ENCODE data around the gene SH2D3A. TPM values are rescaled to one million over a fixed set of nuclear protein-coding genes. Genes with fewer than 3 reads are reported as not detected.

SH2D3A gene
- total RNA-seq, 2 donors from 2014 or later = 34.2 to 44.3 TPM

DNA sequence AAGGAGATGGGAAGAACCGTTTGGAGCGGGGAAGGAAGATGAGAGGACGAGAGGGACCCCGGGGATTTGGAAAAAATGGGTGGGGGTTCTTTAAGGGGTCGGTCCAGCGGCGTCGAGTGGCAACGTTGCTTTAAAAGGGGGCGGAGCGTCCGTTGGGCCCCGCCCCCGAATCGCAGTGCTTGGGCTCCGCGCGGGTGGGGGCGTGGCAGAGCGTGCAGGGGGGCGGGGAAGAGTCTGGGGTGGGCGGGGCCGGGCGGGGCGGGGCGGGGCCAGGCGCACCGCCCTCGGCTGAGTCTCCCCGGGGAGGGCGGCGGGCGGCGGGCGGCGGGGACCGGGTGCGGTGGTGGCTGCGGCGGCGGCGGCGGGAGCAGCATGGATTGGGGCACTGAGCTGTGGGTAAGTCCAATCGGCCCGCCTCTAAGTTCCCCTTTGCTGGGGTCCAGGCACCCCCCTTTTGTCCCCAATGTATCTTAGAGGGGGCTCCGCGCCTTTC lies 27.8 kb downstream of the SH2D3A start, which contains the start of gene TRIP10:
Gene TRIP10 (plus strand): TSS at position 291 of the 493 bp plus-strand sequence. CDS start 82 bp downstream, at position 373.
- H3K9me3 ChIP-seq = no peaks in the 10 kb centered on the region
- no peaks in the 10 kb centered on the region for H3K36me3 ChIP-seq
- peak within 1 kb of the TSS; percentile 91 for H3K27ac ChIP-seq
- DNase-seq = peak; percentile 89
- H3K9ac ChIP-seq (ENCODE audit: low read depth in 2 of 2, low read length in 2 of 2) = peak within 1 kb of the TSS; percentile 94 to 100
- no peaks in the 10 kb centered on the region for H3K27me3 ChIP-seq
- no peak for TF ChIP-seq CTCF (IDR thresholded peaks at IDR 0.05)
- H3K4me3 ChIP-seq = peak within 1 kb of the TSS; percentile 80
- intact Hi-C loops (cut with DNase I) = no loop called here
- H3K4me1 ChIP-seq = peaks cover 10% of the 10 kb centered on the region

DNA sequence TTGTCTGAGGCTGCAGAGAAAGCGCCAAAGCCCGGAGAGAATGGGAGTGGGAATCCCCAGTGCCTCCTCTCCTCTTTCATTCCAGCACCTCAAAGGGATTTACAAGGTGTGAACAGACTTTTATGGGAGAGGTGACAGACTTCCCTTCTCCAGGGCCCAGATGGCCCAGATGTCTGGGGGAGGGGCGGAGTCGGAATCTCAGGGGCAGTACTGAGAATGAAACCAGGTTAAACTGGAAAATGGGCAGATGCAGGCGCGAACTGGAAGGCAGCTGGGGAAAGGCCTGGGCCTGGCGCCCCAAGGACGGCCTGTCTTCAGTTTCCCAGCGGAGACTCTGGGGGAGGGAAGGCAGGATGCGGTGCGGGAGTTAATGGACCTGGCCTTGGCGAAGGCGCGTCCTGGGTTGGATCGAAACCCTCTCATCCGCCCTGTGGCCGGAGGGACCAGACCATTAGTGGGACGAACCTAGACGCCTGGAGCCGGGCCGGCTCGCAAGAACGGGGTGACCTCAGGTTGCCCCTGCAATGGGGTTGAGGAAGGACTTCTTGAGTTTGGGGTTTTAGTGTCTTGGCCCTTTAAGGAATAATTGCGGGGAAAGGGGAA lies 28.3 kb downstream of the SH2D3A start:
- H3K4me3 ChIP-seq = peak overlapping the region; percentile 38
- intact Hi-C loops (cut with DNase I) = no loop called here
- H3K27ac ChIP-seq = peak overlapping the region; percentile 91
- H3K9me3 ChIP-seq = no peaks in the 10 kb centered on the region
- DNase-seq = peak; percentile 88
- no peaks in the 10 kb centered on the region for H3K36me3 ChIP-seq
- no peak for TF ChIP-seq CTCF (IDR thresholded peaks at IDR 0.05)
- H3K27me3 ChIP-seq = no peaks in the 10 kb centered on the region
- H3K9ac ChIP-seq (ENCODE audit: low read depth in 2 of 2, low read length in 2 of 2) = peak overlapping the region; percentile 52 to 95
- H3K4me1 ChIP-seq = peaks cover 10% of the 10 kb centered on the region

GRCh38 chr19:6737873-6738786 lies 29.1 kb downstream of the SH2D3A start:
- peak; percentile 60 for TF ChIP-seq CTCF (IDR thresholded peaks at IDR 0.05)
- Histone ChIP-seq H3K27ac (peak overlapping the region; percentile 91), H3K27me3 (no peaks in the 10 kb centered on the region), H3K9ac (ENCODE audit: low read depth in 2 of 2, low read length in 2 of 2) (peak overlapping the region; percentile 52 to 95), H3K36me3 (no peaks in the 10 kb centered on the region), H3K4me3 (no peak overlapping the region), H3K9me3 (no peaks in the 10 kb centered on the region), H3K4me1 (peaks cover 10% of the 10 kb centered on the region)
- DNase-seq = peak; percentile 98
- intact Hi-C loops (cut with DNase I) = no loop called here

GRCh38 chr19:6737284-6737872 lies 29.9 kb downstream of the SH2D3A start, which contains the start of gene GPR108:
Gene GPR108 (minus strand): TSS chr19:6737580. CDS start chr19:6737576, 4 bp downstream.
- Histone ChIP-seq H3K27me3 (no peaks in the 10 kb centered on the region), H3K4me3 (peak within 1 kb of the TSS; percentile 70), H3K9me3 (no peaks in the 10 kb centered on the region), H3K9ac (ENCODE audit: low read depth in 2 of 2, low read length in 2 of 2) (peak within 1 kb of the TSS; percentile 90 to 95), H3K36me3 (no peaks in the 10 kb centered on the region), H3K4me1 (peaks cover 10% of the 10 kb centered on the region), H3K27ac (peak within 1 kb of the TSS; percentile 91)
- TF ChIP-seq CTCF (IDR thresholded peaks at IDR 0.05) = no peak
- intact Hi-C loops (cut with DNase I) = no loop called here
- peak; percentile 99 for DNase-seq

DNA sequence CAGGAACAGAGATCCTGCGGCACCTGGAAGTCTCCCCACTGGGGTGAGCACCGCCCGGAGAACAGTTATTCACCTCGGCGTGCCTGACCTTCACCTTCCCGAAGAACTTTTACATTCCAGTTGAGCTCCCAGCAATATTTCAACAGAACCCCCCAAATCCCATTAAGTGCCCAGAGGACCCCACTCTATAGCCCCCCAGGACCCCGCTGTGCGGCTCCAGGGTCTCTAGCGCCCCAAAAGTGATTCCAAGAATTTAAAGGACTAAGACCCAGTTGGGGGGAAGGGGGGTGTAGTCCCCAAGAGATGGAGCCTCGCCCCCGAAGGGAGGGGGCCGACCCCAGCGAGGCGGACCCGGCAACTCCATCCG lies 30.3 kb downstream of the SH2D3A start:
- peak overlapping the region; percentile 90 to 92 for H3K9ac ChIP-seq (ENCODE audit: low read depth in 2 of 2, low read length in 2 of 2)
- DNase-seq = no peak

More for the DNA sequence above, 30.3 kb downstream of the SH2D3A start:
- H3K36me3 ChIP-seq = no peaks in the 10 kb centered on the region
- H3K9me3 ChIP-seq = no peaks in the 10 kb centered on the region
- intact Hi-C loops (cut with DNase I) = no loop called here
- peaks cover 10% of the 10 kb centered on the region for H3K4me1 ChIP-seq
- TF ChIP-seq CTCF (IDR thresholded peaks at IDR 0.05) = no peak
- no peaks in the 10 kb centered on the region for H3K27me3 ChIP-seq
- H3K4me3 ChIP-seq = peak overlapping the region; percentile 70
- H3K27ac ChIP-seq = peak overlapping the region; percentile 86
